KG1 (cell line): Measurements from ENCODE around the gene MMAB.

ENCODE experiments used
- DNase-seq: peaks from one replicate; lab custom pipeline; 2025; lab: John Stamatoyannopoulos, UW

MMAB gene

DNA sequence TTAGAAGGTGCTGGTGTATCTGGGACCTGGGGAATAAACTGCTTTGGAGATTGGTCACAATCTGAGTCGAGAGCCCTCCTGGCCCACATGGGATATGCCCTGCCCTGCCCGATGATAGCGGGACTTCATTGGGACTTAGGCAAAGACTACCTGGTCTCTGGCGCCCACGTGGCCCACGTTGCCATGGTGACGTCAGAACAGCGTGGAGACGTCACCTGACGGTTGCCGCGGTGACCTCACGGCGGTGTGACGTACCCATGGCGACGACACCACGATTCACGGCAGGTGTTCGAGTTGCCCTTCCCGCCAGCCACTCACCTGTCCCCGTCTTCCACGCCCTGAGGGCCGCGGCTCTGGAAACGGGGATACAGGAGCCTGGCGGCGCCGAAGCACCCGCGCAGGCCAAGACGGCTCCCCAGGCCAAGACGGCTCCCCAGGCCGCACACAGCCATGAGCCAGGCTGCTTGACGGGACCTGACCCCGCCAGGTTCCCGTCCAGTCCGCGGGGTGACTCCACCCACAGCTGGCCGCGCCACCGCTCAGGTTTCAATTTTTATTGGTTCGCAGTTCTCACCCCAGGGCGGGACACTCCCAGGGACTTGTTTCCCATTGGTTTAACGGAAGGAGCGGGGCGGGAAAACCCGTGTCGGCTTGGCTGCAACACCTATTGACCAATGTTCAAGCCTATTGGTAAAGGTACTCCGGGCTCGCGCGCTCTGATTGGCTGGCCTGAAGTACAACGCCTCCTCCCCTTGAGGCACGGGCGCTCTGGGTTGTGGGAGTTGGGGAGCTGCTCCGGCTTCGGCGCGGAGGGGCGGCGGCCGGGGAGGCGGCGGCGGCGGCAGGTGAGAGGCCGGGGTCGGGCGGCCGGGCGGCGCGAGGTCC is at the start of gene MMAB, which contains the start of gene MVK:
TSS of gene MMAB (minus strand) at position 476 of the 885 bp plus-strand sequence. CDS start at position 452, 24 bp downstream.
TSS of gene MVK (plus strand) at position 766 of the 885 bp plus-strand sequence. CDS start 1,029 bp downstream, outside the sequence.
- DNase-seq, result peak; percentile 99

DNA sequence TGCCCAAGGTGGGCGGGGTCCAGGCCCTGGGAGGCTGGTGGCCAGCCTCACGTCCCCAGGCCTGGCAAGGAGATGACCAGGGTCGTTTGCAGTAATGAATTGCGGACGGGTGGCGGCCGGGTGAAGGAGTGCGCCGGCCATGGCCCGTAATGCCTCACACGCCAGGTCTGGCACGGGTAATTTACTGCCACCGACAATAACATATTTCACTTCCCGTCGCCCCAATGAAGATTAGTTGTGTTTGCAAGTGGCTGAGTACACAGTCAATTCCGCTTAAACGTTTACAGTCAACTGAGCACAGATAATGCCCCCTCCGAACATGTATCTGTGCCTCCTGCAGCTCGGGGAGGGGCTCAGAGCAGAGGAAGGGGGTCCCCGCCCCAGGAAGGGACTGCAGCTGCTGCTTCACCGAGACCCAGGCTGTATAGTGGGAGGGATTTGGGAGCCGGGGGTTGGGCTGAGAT is 48.6 kb upstream of the MMAB start:
- DNase-seq, result no peak

DNA sequence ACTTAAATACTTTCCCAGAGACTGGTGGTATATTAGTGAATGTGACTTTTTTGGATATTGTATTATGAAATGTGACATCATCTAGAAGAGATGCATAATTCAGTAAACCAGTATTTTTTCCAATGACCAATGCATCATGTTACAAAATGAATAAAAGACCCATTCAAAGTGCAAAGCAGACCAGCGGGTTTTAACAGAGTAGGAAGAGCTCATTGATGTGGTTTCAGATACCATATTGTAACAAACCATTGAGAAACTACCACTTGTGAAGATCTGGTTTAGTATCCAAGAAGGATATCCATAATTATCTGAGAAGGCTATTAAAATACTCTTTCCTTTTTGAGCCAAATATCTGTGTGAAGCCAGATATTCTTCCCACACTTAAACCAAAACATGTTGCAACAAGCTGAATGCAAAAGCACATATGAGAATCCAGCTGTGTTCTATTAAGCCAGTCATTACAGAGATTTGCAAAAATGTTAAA is 47.9 kb upstream of the MMAB start:
- DNase-seq, result no peak

DNA sequence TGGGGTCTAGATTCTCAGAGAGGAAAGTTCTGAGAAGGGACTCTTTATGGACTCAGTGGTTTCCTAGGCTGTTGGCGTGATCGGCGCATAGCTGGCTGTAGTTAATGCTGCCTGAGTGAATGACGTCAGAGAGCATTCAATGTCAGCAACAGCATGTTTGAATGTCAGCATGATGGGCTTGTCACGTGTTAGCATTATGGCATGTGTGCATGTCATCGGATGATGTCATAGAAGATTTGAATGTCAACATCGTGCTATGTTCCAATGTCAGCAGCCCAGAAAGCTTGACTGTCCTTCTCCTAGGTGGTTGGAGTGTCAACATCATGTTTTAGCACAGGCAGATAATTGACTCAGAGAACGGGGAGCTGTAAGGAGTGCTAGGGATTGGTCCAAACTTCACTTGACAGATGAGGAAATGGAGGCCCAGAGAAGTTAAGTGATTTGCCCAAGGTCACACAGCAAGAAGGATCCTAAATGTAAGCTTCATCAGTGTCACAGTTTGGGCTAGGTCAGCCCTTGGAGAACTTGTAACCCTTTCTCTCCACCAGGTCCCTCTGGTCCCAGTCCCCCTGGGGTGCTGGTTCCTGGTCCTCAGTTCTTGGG is 45.8 kb upstream of the MMAB start:
- no peak for DNase-seq

DNA sequence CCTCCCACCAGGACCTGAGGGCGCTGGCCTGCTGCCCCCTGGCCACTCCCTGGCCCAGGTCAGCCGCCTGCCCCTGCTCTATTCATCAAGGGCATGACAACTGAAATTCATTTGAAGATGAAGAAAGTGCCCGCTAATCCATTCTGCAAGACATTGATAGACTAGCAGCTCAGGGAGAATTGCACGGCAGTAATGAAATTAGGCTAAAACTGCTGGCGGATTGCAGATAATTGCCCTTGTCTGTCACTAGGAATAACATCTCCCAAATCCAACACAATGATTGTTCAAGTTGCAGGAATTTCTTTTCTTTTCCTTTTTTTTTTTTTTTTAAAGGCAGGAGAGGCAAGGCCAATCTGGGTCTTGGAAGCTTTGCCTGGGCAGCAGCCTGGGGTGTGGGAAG is 44.8 kb upstream of the MMAB start:
- no peak for DNase-seq

DNA sequence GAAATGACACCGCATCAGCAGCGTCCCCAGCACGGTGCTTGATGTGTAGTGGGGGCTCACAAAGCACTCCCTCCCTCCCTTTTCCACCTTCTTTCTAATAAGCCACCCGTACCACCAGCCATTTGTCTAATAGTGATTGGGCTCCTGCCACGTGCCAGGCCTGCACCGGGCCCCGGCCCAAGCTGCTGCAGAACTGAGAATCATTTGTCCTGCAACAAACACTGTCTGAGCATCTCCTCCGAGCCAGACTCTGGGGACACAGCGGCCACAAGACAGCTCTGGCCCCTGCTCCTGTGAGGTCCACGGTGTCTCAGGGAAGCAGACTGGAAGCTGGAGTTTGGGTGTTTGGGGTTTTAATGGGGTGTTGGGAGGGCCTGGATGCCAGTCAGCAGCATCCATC is 44.2 kb upstream of the MMAB start:
- DNase-seq, result no peak

DNA sequence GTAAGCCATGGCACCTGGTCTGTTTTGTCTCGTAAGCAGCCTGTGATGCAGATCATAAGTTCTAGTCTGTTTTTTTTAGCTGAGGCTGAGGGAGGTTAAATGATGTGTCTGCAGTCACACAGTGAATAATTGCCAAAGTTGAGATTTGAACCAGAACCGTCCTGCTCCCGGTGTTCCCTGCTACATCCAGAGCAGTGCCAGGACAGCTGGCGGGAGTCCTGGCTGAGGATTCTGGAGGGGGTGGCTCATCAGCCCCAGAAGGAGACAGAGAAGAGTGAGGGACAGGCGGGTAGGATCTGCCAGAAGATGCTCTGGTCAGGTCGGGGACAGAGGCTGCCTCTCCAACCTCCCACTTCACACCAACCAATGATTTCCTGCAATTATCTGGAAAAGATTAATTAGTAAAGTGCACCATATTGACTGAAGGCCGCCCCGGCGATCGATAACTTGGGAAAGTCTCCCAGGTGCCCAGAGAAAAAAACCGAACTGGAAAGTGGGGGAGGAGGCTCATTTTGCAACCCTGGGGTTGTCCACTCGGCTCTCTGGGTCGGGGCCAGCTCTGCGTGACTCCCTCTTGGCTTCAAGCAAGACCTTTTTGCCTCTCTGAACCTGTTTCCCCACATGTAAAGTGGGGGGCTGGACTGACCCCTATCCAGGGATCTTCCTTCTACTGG is 42.4 kb upstream of the MMAB start:
- DNase-seq, result no peak

DNA sequence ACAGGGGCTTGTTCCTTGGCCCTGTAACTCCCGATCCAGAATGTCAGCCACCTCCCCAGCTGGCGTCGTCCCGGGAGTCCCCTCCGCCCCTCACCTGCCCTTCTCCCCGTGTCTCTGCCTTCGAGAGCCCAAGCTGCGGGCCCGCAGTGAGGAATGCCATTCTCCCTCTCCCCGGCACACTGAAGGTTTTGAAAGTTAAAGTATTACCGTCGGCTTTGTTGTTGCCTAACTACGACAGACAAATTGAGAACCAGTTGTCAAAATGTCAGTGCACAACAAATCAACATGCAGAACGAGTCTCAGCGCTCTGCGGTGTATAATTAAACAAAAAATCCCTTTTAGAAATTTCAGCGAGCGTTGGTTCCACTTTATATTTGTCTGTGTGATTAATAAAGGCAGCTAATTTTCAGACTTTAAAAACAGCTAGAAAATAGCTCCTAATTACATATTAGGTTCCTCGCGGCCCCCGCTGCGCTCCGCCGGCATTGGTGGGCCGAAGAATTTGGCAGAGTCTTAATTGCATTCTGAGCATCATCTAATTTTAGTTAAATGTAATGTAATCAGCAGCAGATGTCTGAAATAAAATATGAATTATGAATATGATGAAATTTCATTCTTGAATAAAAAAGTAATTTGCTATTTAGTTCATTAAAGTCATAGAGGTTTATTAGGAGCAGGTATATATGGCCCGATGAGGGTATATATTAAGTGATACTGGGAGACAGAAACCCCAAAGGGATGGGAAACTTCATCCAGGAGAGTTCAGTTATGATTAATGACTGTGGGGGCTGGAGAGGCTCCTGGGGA is 40.5 kb upstream of the MMAB start:
- no peak for DNase-seq

DNA sequence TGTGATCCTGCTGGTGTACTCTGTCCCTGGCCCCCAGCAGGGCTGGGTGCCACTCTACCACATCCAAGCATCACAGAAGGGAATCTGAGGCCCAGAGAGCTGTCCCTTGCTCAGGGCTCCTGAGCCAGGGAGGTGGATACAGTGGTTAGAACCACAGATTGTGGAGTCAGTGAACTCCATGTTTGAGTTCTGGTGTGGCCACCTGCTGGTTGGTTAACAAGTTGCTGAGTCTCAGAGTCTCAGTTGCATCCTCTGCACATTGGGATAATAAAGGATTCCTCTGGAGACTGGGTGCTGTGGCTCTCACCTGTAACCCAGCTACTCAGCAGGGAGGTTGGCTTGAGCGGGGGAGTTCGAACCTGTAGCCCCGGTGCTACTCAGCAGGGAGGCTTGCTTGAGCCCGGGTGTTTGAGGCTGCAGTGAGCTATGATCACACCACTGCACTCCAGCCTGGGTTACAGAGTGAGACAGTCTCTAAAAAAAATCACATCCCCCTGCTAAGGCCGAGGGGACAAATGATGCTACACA is 39.7 kb upstream of the MMAB start:
- DNase-seq, result no peak

DNA sequence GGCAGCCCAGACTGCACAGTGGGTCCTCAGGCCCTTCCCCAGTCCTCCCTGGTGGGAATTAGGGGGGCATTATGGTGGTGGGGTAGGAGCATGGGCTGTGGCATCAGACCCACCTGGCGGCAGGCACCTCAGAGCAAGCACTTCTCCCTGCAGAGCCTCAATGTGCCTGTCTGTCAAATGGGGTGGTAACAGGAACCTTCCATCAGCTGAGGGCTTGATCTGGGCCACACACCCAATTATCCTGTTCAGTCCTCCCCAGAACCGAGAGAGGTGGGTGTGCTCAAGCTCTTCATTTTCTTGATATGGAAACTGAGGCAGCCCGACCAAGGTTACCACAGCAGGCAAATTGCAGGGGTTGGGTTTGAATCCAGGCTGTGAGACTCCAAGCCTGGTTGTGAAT is 38.7 kb upstream of the MMAB start:
- DNase-seq, result no peak

DNA sequence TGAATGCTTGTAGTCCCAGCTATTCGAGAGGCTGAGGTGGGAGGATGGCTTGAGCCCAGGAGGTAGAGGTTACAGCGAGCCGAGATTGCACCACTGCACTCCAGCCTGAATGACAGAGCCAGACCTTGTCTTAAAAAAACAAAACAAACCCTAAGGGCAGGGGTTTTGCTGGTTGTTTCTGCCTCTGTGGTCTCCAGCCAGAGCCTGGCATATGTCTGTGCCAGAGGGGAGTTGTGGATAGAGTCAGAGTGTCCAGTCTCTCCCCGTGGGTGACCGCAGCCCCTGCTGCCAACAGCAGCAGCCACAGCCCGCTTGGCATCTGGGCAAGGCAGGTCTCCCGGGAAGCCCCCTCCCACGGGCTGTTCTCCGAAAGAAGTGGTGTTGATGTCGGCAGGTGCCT is 37.9 kb upstream of the MMAB start:
- no peak for DNase-seq

DNA sequence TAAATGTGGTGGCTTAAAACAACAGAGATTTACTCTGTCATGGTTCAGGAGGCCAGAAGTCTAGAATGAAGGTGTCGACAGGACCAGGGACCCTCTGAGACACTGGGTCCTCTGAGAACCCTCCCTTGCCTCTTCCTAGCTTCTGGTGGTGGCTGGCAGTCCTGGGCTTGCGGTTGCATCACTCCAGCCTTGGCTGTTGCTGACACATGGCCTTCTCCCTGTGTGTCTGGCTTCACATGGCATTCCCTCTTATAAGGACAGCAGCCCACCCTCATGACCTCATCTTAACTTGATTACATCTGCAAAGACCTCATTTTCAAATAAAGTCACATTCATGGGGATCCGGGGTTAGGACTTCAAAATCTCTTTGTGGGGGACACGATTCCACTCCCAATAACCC is 37.2 kb upstream of the MMAB start:
- no peak for DNase-seq

DNA sequence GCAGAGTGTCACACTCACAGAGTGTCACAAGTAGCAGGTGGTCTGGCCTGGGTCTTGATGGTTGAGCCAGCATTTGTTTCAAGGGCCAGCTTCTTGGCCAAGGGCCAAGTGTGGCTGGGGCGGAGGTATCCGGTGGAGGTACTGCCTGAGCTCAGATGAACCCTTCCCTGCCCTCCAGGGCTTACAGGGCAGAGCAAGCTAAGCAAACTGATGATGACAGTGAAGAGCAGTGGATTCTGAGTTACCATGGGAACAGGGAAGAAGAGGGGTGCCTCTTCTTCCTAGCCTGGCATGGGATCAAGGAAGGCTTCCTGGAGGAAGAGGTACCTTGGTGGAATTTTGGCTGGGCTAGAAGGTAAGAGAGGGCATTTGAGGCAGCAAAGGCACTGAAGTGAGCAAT is 36.0 kb upstream of the MMAB start:
- no peak for DNase-seq

DNA sequence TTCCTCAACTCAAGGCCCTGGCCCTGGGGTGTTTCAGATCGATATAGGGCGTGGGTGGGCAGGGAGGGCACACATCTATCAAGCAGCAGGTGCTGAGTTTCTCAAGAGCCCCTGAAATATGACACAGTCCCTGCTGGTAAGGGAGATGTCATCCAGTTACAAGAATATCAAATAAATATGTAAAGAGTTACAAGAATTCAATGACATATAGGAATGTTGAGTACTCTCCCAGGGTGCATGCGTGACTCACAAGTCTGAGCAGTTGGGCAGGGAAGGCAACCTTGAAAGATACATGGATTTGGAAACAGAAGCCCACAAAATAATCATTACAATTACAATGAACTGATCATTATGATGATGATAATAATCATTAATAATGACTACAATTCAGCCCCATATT is 35.5 kb upstream of the MMAB start:
- no peak for DNase-seq

DNA sequence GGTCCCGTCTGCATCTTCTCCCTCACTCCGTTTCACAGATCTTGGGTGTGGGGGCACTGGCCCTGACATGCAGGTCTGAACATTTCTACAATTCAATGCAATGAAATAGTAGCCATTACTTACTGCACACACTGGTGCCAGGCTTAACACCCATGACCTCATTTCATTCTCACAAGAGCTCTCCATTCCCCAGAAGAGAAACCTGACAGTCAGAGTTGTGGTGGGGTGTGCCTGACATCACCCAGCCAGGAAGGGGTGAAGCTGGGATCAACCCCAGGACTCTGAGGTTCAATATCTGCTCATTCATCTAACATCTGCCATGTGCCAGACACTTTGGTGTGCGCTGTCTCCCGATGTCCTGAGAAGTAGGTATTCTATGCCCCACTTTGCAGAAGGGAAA is 35.0 kb upstream of the MMAB start:
- DNase-seq, result no peak

DNA sequence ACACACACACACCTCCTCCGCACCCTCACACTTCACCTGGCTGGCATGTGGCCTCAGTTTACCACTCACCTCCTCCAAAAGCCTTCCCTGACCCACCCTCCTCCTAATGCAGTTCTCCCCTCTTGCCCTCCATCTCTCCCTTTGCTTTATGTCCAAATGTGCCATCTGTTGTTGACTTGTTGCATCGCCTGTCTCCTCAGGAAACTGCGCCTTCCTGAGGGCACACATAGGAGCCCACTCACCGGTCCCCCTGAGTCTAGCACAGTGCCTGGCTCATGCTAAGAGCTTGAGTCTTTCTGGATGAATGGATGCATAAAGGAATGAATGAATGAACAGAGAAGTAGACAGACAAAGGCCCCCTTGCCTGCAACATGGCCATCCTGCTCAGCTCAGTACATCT is 34.3 kb upstream of the MMAB start:
- no peak for DNase-seq

DNA sequence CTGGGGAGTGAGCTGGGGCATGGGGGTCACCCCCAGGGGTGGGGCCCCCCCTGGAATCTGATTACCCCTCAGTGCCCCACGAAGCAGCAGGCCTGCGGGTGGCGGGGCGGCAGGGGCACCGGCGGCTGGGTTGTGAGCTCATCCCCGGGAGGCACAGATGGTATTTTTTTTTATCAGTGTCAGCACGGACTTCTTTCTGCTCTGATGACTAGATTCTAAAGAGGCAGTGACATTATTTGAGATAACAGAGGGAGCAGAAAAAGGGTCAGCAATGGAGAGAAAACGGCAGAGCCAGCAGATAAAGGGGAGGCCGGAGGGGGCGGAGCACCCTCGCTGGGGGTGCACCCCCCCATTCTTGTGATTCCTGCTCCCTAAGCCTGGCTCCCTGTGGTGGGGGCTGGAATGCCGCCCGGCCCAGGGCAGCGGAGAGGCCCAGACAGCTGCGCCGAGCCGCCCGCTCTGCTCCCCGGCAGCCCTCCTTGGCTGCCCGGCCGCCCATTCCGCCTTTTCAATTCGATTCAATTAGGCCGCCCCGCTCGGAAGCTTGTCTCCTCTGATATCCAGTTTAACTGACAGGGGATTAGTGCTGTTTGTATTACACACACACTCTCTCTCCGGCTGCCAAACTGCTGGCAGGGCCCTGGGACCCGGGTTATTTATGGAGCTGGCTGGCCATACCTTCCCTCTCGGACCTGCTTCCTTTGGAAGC is 33.2 kb upstream of the MMAB start:
- DNase-seq, result no peak

DNA sequence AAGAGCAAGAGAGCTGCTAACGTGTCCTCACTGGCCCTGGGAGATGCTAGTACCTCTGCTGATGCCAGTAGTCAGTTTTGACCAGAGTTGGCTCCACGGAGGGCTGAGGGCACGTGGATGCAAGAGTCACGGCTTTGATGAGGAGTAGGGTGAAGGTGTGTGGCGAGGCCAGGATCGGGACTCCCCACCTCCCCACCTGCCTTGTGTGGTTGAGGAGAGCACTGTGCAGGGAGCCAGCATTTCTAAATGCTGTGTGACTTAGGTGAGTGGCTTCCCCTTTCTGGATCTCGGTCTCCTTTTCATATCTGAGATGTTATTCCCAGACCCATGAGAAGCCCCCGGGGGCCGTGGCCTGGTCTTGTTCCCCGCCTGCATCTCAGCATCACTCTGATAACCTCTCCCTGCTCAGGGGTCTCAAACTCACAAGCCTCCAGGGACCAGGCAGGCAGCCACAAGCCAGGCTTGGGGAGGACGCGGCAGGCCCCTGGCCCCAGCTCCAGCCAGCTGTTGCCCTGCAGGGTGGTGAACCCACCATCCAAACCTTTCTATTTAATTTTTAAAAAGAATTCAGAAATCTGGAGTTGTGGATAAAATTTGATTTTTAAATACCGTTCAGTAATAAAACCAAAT is 32.4 kb upstream of the MMAB start:
- no peak for DNase-seq

DNA sequence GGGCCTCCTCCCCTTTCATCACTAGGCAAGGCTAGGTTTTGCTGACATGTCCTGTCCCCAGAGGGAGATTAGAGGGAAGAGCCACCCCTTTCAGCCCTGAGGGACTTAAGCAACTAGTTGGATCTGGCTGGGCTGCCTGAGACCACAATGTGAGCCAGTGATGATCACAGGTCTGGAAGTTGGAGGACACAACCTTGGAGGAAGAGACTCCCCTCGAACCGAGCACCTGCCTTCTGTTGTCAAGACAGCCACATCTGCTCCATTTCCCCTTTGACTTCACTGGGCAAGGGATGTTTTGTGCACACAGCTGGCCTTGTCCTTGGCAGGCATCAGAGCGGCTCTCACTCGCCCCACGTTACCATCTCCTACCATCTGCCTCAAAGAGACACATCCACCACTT is 31.7 kb upstream of the MMAB start:
- DNase-seq, result no peak

DNA sequence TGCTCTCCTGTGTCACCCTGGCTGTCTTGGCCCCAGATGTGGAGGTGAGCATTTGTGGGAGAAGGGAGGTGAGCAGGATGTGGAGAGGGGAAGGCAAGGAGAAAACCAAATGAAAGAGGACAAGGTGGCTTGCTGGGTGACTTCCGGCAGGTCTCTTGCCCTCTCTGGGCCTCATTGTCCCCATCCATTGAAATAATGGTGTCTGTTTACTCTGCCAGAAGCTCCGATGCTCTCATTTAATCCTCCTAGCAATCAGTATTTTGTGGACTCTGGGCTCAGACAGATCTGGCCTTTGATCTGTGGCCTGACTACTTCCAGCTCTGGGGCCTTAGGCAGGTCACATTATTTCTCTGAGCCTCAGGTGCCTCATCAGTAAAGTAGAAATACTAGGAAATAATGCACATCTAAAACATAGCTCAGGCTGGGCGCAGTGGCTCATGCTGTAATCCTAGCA is 30.9 kb upstream of the MMAB start:
- DNase-seq, result no peak
